ENCODE measurements around the gene DYNC1I1.

DYNC1I1 gene

GRCh38 chr7:96004578-96004977 lies 232.2 kb downstream of the DYNC1I1 start:
- TF ChIP-seq CTCF (conservative IDR thresholded peaks at IDR 0.05) = peak; percentile 24; the same call in 1 of the 2 replicates
- TF ChIP-seq ZFX (IDR thresholded peaks at IDR 0.05) = no peak
- no peak overlapping the region for H3K27ac ChIP-seq

- no peak overlapping the region for H3K27ac ChIP-seq
- no peak for TF ChIP-seq CTCF (conservative IDR thresholded peaks at IDR 0.05)
Observed at GRCh38 chr7:96005271-96005670, 232.9 kb downstream of the DYNC1I1 start.

GRCh38 chr7:96009148-96009547 lies 236.8 kb downstream of the DYNC1I1 start:
- H3K27ac ChIP-seq = no peak overlapping the region
- TF ChIP-seq ZFX (IDR thresholded peaks at IDR 0.05) (no peak), CTCF (conservative IDR thresholded peaks at IDR 0.05) (no peak)

DNA sequence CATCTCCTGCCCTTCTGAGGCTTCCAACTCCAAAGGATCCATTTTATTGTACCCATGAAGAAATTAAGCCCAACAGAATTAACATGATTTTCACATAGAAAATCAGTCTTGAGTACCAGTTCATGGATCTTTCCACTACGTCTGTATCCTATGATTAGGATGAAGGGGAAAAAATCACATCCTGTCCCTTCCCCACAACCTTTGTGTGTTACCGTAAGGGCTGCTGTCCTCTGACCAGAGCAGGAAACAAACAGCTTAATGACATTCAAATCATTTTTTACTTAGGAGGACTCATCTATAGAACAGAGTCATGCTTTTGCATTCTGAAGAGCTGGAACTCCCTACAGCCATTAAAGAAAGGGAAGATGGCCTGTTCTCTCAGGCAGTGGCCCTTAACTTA lies 241.5 kb downstream of the DYNC1I1 start:
- no peak for TF ChIP-seq CTCF (conservative IDR thresholded peaks at IDR 0.05)
- no peak for TF ChIP-seq ZFX (IDR thresholded peaks at IDR 0.05)
- H3K27ac ChIP-seq = no peak overlapping the region

- no peak overlapping the region for H3K27ac ChIP-seq
- TF ChIP-seq CTCF (conservative IDR thresholded peaks at IDR 0.05) (no peak), ZFX (IDR thresholded peaks at IDR 0.05) (no peak)
Observed at GRCh38 chr7:96014617-96015016, 242.3 kb downstream of the DYNC1I1 start.

DNA sequence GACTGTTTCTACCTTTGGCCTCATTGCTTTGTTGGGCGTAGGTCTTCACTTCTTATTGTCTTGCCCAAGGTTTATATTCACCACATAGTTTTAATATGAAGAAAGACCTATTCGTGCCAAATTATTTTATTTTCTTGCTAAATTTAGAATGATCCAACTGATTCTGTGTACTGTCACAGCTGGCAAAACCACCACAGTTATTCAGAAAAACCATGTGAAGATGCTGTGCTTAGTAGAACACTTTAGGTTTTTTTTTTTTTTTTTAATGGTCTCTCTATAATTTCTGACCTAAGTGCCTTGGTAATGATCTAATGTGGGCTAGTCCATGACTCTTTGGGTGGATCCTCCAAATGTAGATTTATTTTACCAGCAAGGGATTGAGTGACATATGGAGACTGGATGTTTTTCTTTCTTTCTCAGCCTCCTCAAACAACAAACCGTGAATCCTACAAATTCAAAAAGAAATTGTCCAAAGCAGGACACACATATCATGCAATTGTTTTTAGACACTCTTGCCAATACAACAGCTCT lies 243.8 kb downstream of the DYNC1I1 start:
- H3K27ac ChIP-seq = no peak overlapping the region
- TF ChIP-seq CTCF (conservative IDR thresholded peaks at IDR 0.05) (no peak), ZFX (IDR thresholded peaks at IDR 0.05) (no peak)

- TF ChIP-seq ZFX (IDR thresholded peaks at IDR 0.05) = no peak
- TF ChIP-seq CTCF (conservative IDR thresholded peaks at IDR 0.05) = no peak
- no peak overlapping the region for H3K27ac ChIP-seq
Observed at GRCh38 chr7:96016735-96017134, 244.4 kb downstream of the DYNC1I1 start.
